Motor neuron (in vitro differentiated cells): ENCODE data around the gene PPM1G. TPM values are rescaled to one million over a fixed set of nuclear protein-coding genes. Genes with fewer than 3 reads are reported as not detected.
"Not testable (repeated sequence)": the region's sequence is repeated elsewhere in the genome, so short reads cannot be mapped to it uniquely, and the experiment has no call there.

Experiments
- ATAC-seq, 8 experiments: fragments of 200-7000 bp; cut with Tn5 transposase; replicated peaks in 6 of 8; 2 replicates each; pipeline ENCODE4 v1.8.0; 2021; ENCODE audit warnings: mild to moderate bottlenecking in 8 of 8, moderate library complexity in 8 of 8
- H3K27ac ChIP-seq, 2 donors: fragments of 250-450 bp; sonication (Bioruptor Pico); 2 replicates each; pipeline ENCODE4 v1.9.0; 2021; ENCODE audit warnings: antibody characterized with exemption in 2 of 2, mild to moderate bottlenecking in 2 of 2, moderate library complexity in 1 of 2
- H3K4me1 ChIP-seq, 2 donors: fragments of 250-450 bp; sonication (Bioruptor Pico); replicated peaks in 1 of 2; 2 replicates each; pipeline ENCODE4 v1.6.1; 2021; ENCODE audit warnings: antibody characterized with exemption in 2 of 2, mild to moderate bottlenecking in 2 of 2, moderate library complexity in 1 of 2
- H3K4me3 ChIP-seq, 5 donors: fragments of 250-450 bp; sonication (Bioruptor Pico); 2 replicates each; pipeline ENCODE4 v1.9.0; 2021; ENCODE audit warnings: antibody characterized with exemption in 5 of 5, mild to moderate bottlenecking in 5 of 5, moderate library complexity in 4 of 5
- WGBS, 10 experiments: fragments of 450-650 bp; shearing (Covaris generic); methylation state at CpG; one replicate each; pipeline ENCODE4 v1.0.0; 2022; 5-methylcytosine and 5-hydroxymethylcytosine counted together
- in situ Hi-C, 9 experiments: fragments of 400-800 bp; cut with MboI; loops; one replicate each; pipeline ENCODE4 v1.15.0; 2021; ENCODE audit warnings: low sequenced_read_pairs in 9 of 9, low pct_unique_long_range_greater_than_20kb in 2 of 9; ENCODE audit not compliant: unreplicated experiment in 9 of 9
- total RNA-seq, 8 experiments: library from RNA; unstranded; fragments of 300-600 nt; gene quantifications; 2 replicates each; pipeline versions ENCODE4 v1.2.3 to v1.2.4, GENCODE V29; 2022

The PPM1G gene
- total RNA-seq, 8 experiments from 2014 or later, result 58.0 to 119 (median 77.6) TPM

- Histone ChIP-seq H3K4me1 (peaks cover 7 to 18% of the 10 kb centered on the region in 2 donors), H3K27ac (peak overlapping the region; percentile 95 to 96), H3K4me3 (peak overlapping the region; percentile 76 to 89 (median 87))
- ATAC-seq, result peak; percentile 65 to 85 (median 79)
- 0% methylated on average over 1 to 4 of the region's 51 CpGs; no CpG with 5 or more reads in 4 of the 10 experiments for WGBS, 10 experiments
- in situ Hi-C loops, result no loop called here
These were observed 19.7 kb upstream of the PPM1G start for GRCh38 chr2:27428978-27429541.

DNA sequence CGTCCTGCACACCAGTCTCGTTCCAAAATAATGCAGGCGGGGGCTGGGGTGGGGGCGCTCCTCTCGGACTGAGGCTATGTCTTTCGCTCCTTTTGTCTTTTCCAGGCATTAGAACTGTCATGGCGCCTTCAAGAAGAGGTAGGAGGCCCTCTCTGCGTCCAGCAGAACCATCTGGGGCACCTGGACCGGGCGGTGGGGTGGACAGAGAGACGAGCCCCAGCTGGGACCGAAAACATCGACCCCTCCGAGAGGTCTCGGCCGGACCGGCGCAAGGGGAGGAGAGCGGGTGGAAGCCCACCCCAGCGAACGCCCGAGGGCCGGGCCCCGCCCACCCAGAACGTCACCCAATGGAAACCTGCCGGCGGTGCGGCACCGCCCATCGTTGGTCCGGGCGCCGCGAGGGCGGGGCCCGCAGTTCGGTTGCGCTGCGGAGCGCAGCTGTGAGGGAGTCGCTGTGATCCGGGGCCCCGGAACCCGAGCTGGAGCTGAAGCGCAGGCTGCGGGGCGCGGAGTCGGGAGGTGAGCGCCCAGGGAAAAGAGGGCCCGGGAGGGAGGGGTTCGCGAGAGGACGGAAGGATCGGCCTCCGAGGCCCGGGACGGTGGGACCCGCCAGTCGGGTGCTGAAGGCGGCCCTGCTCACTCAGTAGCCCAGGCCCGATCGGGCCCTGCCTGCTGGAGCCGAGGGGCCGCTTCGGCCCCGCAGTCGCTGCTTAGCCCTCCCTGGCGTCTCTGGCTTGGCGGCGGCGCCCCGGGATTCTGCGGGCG, 19.0 kb upstream of the PPM1G start, which contains the start of gene NRBP1:
Gene NRBP1, plus strand, starts transcription at position 419 of the 765 bp plus-strand sequence. CDS start 4,643 bp downstream, outside the sequence.
- in situ Hi-C loops, result no loop called here
- peak; percentile 80 to 90 (median 88) for ATAC-seq
- peak within 1 kb of the TSS; percentile 95 to 96 for H3K27ac ChIP-seq
- H3K4me3 ChIP-seq, result peak within 1 kb of the TSS; percentile 76 to 89 (median 87)
- H3K4me1 ChIP-seq, result peaks cover 7 to 18% of the 10 kb centered on the region in 2 donors
- WGBS, 10 experiments, result 0 to 2% (median 0%) methylated on average over 1 to 23 of the region's 75 CpGs; no CpG with 5 or more reads in 1 of the 10 experiments

DNA sequence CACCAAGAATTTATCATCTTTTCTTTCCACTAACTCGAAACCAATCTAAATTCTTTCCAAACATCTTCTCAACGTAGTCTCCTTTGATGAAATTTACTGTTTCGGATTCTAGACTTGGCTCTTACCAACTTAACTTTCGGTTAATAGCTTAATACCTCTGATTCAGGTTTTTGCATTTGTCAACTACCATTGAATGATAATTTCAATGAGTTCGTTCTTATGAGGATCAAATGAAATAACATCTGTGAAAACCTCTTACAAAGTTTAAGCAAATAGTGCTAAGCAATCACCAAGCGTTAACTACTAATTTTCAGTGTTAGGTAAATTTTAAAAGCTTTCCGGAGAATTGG, 18.4 kb upstream of the PPM1G start:
- Histone ChIP-seq H3K27ac (peak overlapping the region; percentile 95 to 96), H3K4me1 (peaks cover 7 to 18% of the 10 kb centered on the region in 2 donors), H3K4me3 (peak overlapping the region; percentile 76 to 89 (median 87))
- no peak for ATAC-seq
- WGBS, 10 experiments, result 0 to 39% (median 23%) methylated on average over 3 to 7 of the region's 7 CpGs; no CpG with 5 or more reads in 1 of the 10 experiments
- in situ Hi-C loops, result no loop called here

GRCh38 chr2:27425039-27425438, 15.6 kb upstream of the PPM1G start:
- H3K27ac ChIP-seq, in situ Hi-C loops, H3K4me1 ChIP-seq, ATAC-seq, H3K4me3 ChIP-seq: not testable (repeated sequence)
- 80 to 91% (median 85%) methylated on average over 2 to 7 of the region's 10 CpGs; no CpG with 5 or more reads in 3 of the 10 experiments for WGBS, 10 experiments

DNA sequence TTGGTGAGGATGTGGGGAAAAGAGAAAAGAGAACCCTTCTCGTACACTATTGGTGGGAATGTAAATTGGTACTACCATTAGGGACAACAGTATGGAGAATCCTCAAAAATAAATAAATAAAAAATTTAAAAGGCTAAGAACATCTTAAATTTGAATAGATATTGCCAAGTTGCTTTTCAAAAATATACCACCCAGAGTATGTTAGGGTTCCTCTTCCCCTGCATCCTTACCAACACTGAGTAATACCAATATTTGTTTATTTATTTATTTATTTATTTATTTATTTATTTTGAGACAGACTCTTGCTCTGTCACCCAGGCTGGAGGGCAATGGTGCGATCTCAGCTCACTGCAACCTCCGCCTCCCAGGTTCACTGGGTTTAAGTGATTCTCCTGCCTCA, 13.6 kb upstream of the PPM1G start:
- 78 to 100% (median 93%) methylated on average over 1 to 3 of the region's 3 CpGs; no CpG with 5 or more reads in 1 of the 10 experiments for WGBS, 10 experiments

GRCh38 chr2:27421660-27422250, 12.4 kb upstream of the PPM1G start:
- Histone ChIP-seq H3K27ac (no peak overlapping the region), H3K4me1 (no peaks in the 10 kb centered on the region), H3K4me3 (no peak overlapping the region)
- ATAC-seq, result no peak
- in situ Hi-C loops, result no loop called here
- 67 to 100% (median 92%) methylated on average over 1 to 3 of the region's 4 CpGs; no CpG with 5 or more reads in 3 of the 10 experiments for WGBS, 10 experiments

More for the DNA sequence above, 13.6 kb upstream of the PPM1G start:
- Histone ChIP-seq H3K4me3 (no peak overlapping the region), H3K27ac (no peak overlapping the region), H3K4me1 (peaks cover 0 to 4% of the 10 kb centered on the region in 2 donors)
- in situ Hi-C loops, result no loop called here
- no peak for ATAC-seq

GRCh38 chr2:27420996-27421395, 11.6 kb upstream of the PPM1G start:
- Histone ChIP-seq H3K4me1 (no peaks in the 10 kb centered on the region), H3K27ac (no peak overlapping the region), H3K4me3 (no peak overlapping the region)
- no peak for ATAC-seq
- in situ Hi-C loops, result no loop called here

- Histone ChIP-seq H3K4me1 (no peaks in the 10 kb centered on the region), H3K4me3 (no peak overlapping the region), H3K27ac (no peak overlapping the region)
- in situ Hi-C loops, result no loop called here
- 75 to 100% (median 89%) methylated on average over 1 to 3 of the region's 6 CpGs; no CpG with 5 or more reads in 4 of the 10 experiments for WGBS, 10 experiments
- no peak for ATAC-seq
These were observed 6.8 kb upstream of the PPM1G start for GRCh38 chr2:27416151-27416550.

DNA sequence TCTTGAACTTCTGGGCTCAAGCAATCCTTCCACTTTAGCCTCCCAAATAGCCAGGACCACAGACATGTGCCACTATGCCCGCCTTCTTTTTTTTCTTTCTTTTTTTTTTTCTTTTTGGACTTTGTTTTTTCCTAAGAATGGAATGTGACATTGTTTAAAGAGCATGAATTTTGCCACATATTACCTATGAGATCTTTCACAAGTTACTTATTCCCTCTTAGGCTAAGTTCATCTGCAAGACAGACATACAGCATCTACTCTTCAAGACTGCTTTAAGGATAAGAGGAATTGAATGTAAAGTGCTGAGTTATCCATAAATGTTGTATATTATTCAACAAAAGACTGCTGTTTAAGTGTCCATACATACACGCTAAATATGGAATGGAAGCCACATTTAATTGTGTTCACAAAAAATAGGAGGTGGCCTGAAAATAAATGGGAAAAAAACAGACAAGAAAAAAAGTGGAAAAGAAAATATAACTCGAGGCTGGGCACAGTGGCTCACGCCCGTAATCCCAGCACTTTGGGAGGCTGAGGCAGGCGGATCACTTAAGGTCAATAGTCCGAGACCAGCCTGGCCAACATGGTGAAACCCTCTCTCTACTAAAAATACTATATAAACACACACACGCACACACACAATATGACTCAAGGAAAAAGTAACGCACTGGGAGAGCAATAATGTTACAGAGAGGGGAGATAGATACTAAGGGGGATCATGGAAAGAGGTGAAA, 3.2 kb upstream of the PPM1G start:
- WGBS, 10 experiments, result 58 to 100% (median 79%) methylated on average over 2 to 9 of the region's 9 CpGs
- Histone ChIP-seq H3K4me3 (no peak overlapping the region), H3K27ac (no peak overlapping the region), H3K4me1 (peaks cover 7 to 10% of the 10 kb centered on the region in 2 donors)
- ATAC-seq, result no peak
- in situ Hi-C loops, result no loop called here

- Histone ChIP-seq H3K27ac (peak overlapping the region; percentile 81 to 96), H3K4me1 (peaks cover 7 to 10% of the 10 kb centered on the region in 2 donors), H3K4me3 (peak overlapping the region; percentile 71 to 100 (median 93))
- in situ Hi-C loops, result no loop called here
- 0 to 3% (median 0%) methylated on average over 2 to 11 of the region's 33 CpGs for WGBS, 10 experiments
- peak in 3 of 8 experiments; percentile 16 to 69 (median 19) for ATAC-seq
These were observed 630 bp downstream of the PPM1G start for GRCh38 chr2:27408601-27409320.

- H3K27ac ChIP-seq, result no peak overlapping the region
- WGBS, 10 experiments, result 5 to 77% (median 44%) methylated on average over 3 to 15 of the region's 16 CpGs
- ATAC-seq, result no peak
- H3K4me3 ChIP-seq, result peak overlapping the region; percentile 71 to 100 (median 93)
- in situ Hi-C loops, result no loop called here
- H3K4me1 ChIP-seq, result peaks cover 7 to 10% of the 10 kb centered on the region in 2 donors
These were observed 1.4 kb downstream of the PPM1G start for GRCh38 chr2:27407798-27408491.
